Mucosa of rectum (tissue), 2 donors: ENCODE results near the gene TMEM213.
"Not testable (repeated sequence)": the region's sequence is repeated elsewhere in the genome, so short reads cannot be mapped to it uniquely, and the experiment has no call there.

Experiments
- H3K27ac ChIP-seq, 2 donors: one replicate each; pipeline ENCODE4 v1.7.0; 2013; ENCODE audit warnings: inconsistent platforms in 2 of 2, low read depth in 2 of 2, low read length in 2 of 2
- H3K27me3 ChIP-seq, 2 donors: one replicate each; pipeline ENCODE4 v1.7.0; 2013; ENCODE audit warnings: low read length in 2 of 2; ENCODE audit not compliant: control insufficient read depth in 2 of 2, insufficient read depth in 2 of 2
- H3K36me3 ChIP-seq, 2 donors: one replicate each; pipeline ENCODE4 v1.7.0; 2013; ENCODE audit warnings: low read length in 2 of 2; ENCODE audit not compliant: control insufficient read depth in 2 of 2, insufficient read depth in 2 of 2
- H3K4me1 ChIP-seq, 2 donors: one replicate each; pipeline ENCODE4 v1.7.0; 2013; ENCODE audit warnings: low read length in 2 of 2, mild to moderate bottlenecking in 1 of 2; ENCODE audit not compliant: control insufficient read depth in 2 of 2, insufficient read depth in 2 of 2
- H3K4me3 ChIP-seq, 2 donors: one replicate each; pipeline ENCODE4 v1.7.0; 2013; ENCODE audit warnings: low read length in 2 of 2
- H3K9ac ChIP-seq, 2 donors: one replicate each; pipeline ENCODE4 v1.7.0; 2013; ENCODE audit warnings: low read length in 2 of 2, low read depth in 1 of 2, mild to moderate bottlenecking in 1 of 2
- H3K9me3 ChIP-seq, 2 donors: one replicate each; pipeline ENCODE4 v1.7.0; 2013; ENCODE audit warnings: low read length in 2 of 2; ENCODE audit not compliant: control insufficient read depth in 2 of 2
- donor health status: healthy.
- donor health status: Normal muscosa, but diverticular disease.

The TMEM213 gene

GRCh38 chr7:138797046-138797445, 748 bp upstream of the TMEM213 start:
- H3K4me1 ChIP-seq, H3K9ac ChIP-seq, H3K36me3 ChIP-seq, H3K4me3 ChIP-seq, H3K27me3 ChIP-seq, H3K9me3 ChIP-seq, H3K27ac ChIP-seq: not testable (repeated sequence)

GRCh38 chr7:138798836-138799235, 1.0 kb downstream of the TMEM213 start:
- Histone ChIP-seq H3K9me3 (no peaks in the 10 kb centered on the region), H3K9ac (no peak overlapping the region), H3K4me3 (no peak overlapping the region), H3K27ac (no peak overlapping the region), H3K36me3 (no peaks in the 10 kb centered on the region), H3K27me3 (no peaks in the 10 kb centered on the region), H3K4me1 (no peaks in the 10 kb centered on the region)

- H3K4me3 ChIP-seq: no peak overlapping the region
- H3K36me3 ChIP-seq: no peaks in the 10 kb centered on the region
- no peaks in the 10 kb centered on the region for H3K4me1 ChIP-seq
- no peaks in the 10 kb centered on the region for H3K27me3 ChIP-seq
- H3K9ac ChIP-seq: no peak overlapping the region
- no peaks in the 10 kb centered on the region for H3K9me3 ChIP-seq
- H3K27ac ChIP-seq: no peak overlapping the region
Measured at GRCh38 chr7:138799336-138800000, 1.7 kb downstream of the TMEM213 start.

GRCh38 chr7:138801256-138801655, 3.5 kb downstream of the TMEM213 start:
- no peaks in the 10 kb centered on the region for H3K9me3 ChIP-seq
- H3K27me3 ChIP-seq: no peaks in the 10 kb centered on the region
- H3K27ac ChIP-seq: no peak overlapping the region
- H3K4me3 ChIP-seq: no peak overlapping the region
- no peaks in the 10 kb centered on the region for H3K4me1 ChIP-seq
- H3K36me3 ChIP-seq: no peaks in the 10 kb centered on the region
- no peak overlapping the region for H3K9ac ChIP-seq

GRCh38 chr7:138802706-138803105, 4.9 kb downstream of the TMEM213 start:
- Histone ChIP-seq H3K4me1 (no peaks in the 10 kb centered on the region), H3K4me3 (no peak overlapping the region), H3K36me3 (no peaks in the 10 kb centered on the region)

GRCh38 chr7:138804618-138805017, 6.8 kb downstream of the TMEM213 start:
- Histone ChIP-seq H3K4me3 (no peak overlapping the region), H3K9ac (no peak overlapping the region), H3K4me1 (no peaks in the 10 kb centered on the region), H3K27ac (no peak overlapping the region), H3K27me3 (no peaks in the 10 kb centered on the region), H3K9me3 (no peaks in the 10 kb centered on the region), H3K36me3 (no peaks in the 10 kb centered on the region)

More at GRCh38 chr7:138802706-138803105, 4.9 kb downstream of the TMEM213 start:
- no peaks in the 10 kb centered on the region for H3K27me3 ChIP-seq
- H3K9ac ChIP-seq: no peak overlapping the region
- H3K9me3 ChIP-seq: no peaks in the 10 kb centered on the region
- no peak overlapping the region for H3K27ac ChIP-seq

GRCh38 chr7:138809346-138809745, 11.6 kb downstream of the TMEM213 start:
- H3K4me3 ChIP-seq: no peak overlapping the region
- no peaks in the 10 kb centered on the region for H3K27me3 ChIP-seq
- no peaks in the 10 kb centered on the region for H3K36me3 ChIP-seq
- H3K9me3 ChIP-seq: no peaks in the 10 kb centered on the region
- no peak overlapping the region for H3K9ac ChIP-seq
- H3K27ac ChIP-seq: no peak overlapping the region
- no peaks in the 10 kb centered on the region for H3K4me1 ChIP-seq

GRCh38 chr7:138811327-138811726, 13.5 kb downstream of the TMEM213 start:
- H3K36me3 ChIP-seq, H3K4me3 ChIP-seq, H3K9ac ChIP-seq, H3K27ac ChIP-seq, H3K9me3 ChIP-seq, H3K27me3 ChIP-seq, H3K4me1 ChIP-seq: not testable (repeated sequence)

GRCh38 chr7:138813945-138814344, 16.2 kb downstream of the TMEM213 start:
- Histone ChIP-seq H3K27ac (no peak overlapping the region), H3K4me3 (no peak overlapping the region), H3K4me1 (no peaks in the 10 kb centered on the region), H3K36me3 (no peaks in the 10 kb centered on the region), H3K9ac (no peak overlapping the region), H3K9me3 (no peaks in the 10 kb centered on the region), H3K27me3 (no peaks in the 10 kb centered on the region)

GRCh38 chr7:138814816-138815332, 17.1 kb downstream of the TMEM213 start:
- Histone ChIP-seq H3K27me3 (no peaks in the 10 kb centered on the region), H3K27ac (no peak overlapping the region), H3K36me3 (no peaks in the 10 kb centered on the region), H3K9ac (no peak overlapping the region), H3K4me3 (no peak overlapping the region), H3K9me3 (no peaks in the 10 kb centered on the region), H3K4me1 (no peaks in the 10 kb centered on the region)
